Colonic mucosa (tissue), 4 donors: Measurements from ENCODE around the gene C11orf16. TPM values are rescaled to one million over a fixed set of nuclear protein-coding genes. Genes with fewer than 3 reads are reported as not detected.
"Not testable (repeated sequence)": the region's sequence is repeated elsewhere in the genome, so short reads cannot be mapped to it uniquely, and the experiment has no call there.

ENCODE experiments used
- DNase-seq: peaks from one replicate; pipeline ENCODE4 v3.0.0-alpha.2; 2020
- H3K27ac ChIP-seq: fragments of 200-600 bp; one replicate; pipeline ENCODE4 v1.8.0; 2021
- H3K27me3 ChIP-seq: fragments of 200-600 bp; one replicate; pipeline ENCODE4 v1.8.0; 2021
- H3K36me3 ChIP-seq: fragments of 200-600 bp; one replicate; pipeline ENCODE4 v1.8.0; 2021
- H3K4me1 ChIP-seq: fragments of 200-600 bp; one replicate; pipeline ENCODE4 v1.8.0; 2021; ENCODE audit warnings: mild to moderate bottlenecking
- H3K4me3 ChIP-seq: fragments of 200-600 bp; one replicate; pipeline ENCODE4 v1.8.0; 2021
- H3K9ac ChIP-seq, 2 donors: one replicate each; pipeline ENCODE4 v1.7.0; 2013; ENCODE audit warnings: control low read depth in 2 of 2, low read depth in 2 of 2, low read length in 2 of 2
- H3K9me3 ChIP-seq: fragments of 200-600 bp; one replicate; pipeline ENCODE4 v1.8.0; 2021
- intact Hi-C: fragments of 100-400 bp; cut with DNase I; formaldehyde crosslinking; loops from one replicate; pipeline ENCODE4 v1.14.1; 2022
- total RNA-seq, 2 donors: library from RNA; stranded (reverse); fragmentation: NEBNext Ultra II Directional in 1 of 2; extraction: Animal tissue kit (Norgen Biotek cat#: 25700) in 1 of 2; gene quantifications; one replicate each; pipeline ENCODE4 v1.2.1, GENCODE V29; 2021
- TF ChIP-seq, protein P1 (sequence below): fragments of 200-600 bp; IDR thresholded peaks from one replicate; pipeline ENCODE4 v1.8.0; 2022; ENCODE audit warnings: antibody characterized with exemption, mild to moderate bottlenecking
- donor health status: healthy.
- donor health status: DM: no; HTN: no; CAD: no.
- donor health status: DM: no; HTN: no; CAD: no.

Gene C11orf16, protein sequence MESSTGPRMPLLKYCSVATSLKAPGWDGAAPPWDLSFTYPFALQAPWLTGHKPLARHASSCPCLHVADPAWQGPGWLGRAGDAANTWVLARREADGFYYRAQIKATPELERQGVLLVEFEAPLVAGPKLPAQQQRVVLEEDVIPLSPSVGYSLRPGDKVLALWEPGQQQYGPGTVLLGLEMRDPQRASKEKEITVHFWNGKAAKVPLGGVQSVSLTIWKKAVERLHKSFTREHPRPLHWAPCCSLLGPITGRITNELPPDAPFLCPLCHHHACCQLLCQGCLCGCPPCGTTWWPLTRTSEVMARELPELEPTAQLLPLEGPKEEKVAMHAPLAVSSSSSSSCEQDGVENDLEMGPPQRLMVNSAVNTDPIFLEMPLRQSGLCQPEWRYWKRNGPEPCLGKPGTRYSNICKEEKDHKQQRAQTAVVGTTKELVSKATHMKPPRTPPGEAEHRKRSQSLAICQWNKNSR
- not detected for total RNA-seq

DNA sequence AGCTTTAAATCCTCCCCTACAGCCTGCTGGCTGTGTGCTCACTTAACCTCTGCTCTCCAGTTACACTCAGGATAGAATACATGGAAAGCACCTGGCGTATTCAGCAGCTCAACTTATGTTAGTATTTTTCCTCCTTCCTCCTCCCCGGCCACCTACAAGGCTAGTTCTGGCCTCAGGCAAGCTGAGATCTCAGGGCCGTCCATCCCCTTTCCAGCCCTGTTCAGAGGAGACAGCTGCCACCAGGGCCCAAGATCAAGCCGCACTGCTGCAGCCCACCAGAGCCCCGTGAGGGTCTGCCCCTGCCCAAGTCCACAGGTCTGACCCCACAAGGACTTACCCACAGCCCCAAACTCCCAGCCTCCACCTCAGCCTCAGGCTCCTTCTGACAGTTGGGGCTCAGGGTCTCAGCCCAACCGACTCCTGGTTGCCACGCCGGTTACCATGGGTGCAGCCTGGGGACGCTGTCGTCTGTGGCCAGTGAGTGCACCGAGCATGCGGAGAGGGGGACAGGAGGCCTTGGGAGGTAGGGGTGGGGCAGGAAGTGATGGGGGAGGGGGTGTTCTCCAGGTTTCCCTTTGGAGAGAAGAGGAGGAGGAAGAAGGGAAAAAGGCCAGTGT, at the start of gene C11orf16:
Gene C11orf16 (minus strand): TSS at position 384 of the 617 bp plus-strand sequence. CDS start 639 bp downstream, outside the sequence.
- Histone ChIP-seq H3K9me3 (no peaks in the 10 kb centered on the region), H3K27ac (no peak within 1 kb of the TSS), H3K9ac (no peak within 1 kb of the TSS), H3K36me3 (no peaks in the 10 kb centered on the region), H3K4me1 (no peaks in the 10 kb centered on the region), H3K27me3 (no peaks in the 10 kb centered on the region), H3K4me3 (no peak within 1 kb of the TSS)
- intact Hi-C loops = no loop called here
- no peak for DNase-seq
- TF ChIP-seq, protein P1, sequence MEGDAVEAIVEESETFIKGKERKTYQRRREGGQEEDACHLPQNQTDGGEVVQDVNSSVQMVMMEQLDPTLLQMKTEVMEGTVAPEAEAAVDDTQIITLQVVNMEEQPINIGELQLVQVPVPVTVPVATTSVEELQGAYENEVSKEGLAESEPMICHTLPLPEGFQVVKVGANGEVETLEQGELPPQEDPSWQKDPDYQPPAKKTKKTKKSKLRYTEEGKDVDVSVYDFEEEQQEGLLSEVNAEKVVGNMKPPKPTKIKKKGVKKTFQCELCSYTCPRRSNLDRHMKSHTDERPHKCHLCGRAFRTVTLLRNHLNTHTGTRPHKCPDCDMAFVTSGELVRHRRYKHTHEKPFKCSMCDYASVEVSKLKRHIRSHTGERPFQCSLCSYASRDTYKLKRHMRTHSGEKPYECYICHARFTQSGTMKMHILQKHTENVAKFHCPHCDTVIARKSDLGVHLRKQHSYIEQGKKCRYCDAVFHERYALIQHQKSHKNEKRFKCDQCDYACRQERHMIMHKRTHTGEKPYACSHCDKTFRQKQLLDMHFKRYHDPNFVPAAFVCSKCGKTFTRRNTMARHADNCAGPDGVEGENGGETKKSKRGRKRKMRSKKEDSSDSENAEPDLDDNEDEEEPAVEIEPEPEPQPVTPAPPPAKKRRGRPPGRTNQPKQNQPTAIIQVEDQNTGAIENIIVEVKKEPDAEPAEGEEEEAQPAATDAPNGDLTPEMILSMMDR = no peak

DNA sequence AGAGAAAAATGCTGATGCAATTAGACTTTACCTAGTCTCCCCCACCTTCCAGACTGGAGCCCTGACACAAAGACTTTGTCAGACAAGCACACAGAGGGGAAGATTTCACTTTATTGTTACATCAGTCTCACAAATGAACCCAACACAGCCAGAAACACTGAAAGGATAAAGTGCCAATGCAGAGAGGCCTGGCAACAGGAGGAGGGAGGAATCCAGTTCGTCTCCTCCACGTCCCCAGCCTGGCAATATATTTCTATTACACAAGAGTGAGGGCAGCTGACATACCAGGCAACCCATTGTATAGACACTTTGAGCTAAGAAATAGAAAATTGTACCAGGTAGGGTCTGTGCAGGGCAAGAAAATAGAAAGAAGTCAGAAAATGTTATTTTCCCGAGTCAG, 47.7 kb upstream of the C11orf16 start:
- no peaks in the 10 kb centered on the region for H3K9me3 ChIP-seq
- H3K27me3 ChIP-seq = no peaks in the 10 kb centered on the region
- intact Hi-C loops = no loop called here
- no peaks in the 10 kb centered on the region for H3K36me3 ChIP-seq
- TF ChIP-seq, protein P1 = no peak
- DNase-seq = no peak
- no peak overlapping the region for H3K27ac ChIP-seq
- H3K4me1 ChIP-seq = no peaks in the 10 kb centered on the region
- no peak overlapping the region for H3K9ac ChIP-seq
- no peak overlapping the region for H3K4me3 ChIP-seq

DNA sequence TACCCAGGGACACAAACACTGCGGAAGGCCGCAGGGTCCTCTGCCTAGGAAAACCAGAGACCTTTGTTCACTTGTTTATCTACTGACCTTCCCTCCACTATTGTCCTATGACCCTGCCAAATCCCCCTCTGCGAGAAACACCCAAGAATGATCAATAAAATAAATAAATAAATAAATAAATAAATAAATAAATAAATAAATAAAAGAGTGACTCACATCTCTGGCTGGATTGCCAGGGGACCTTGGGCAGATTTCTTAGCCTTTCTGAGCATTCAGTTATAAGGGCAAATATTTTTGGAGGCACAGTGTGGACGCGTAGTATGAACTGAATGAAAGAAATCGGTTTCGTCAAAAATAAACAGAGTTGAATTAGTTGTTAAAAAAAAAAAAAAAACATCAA, 46.6 kb upstream of the C11orf16 start:
- H3K4me3 ChIP-seq = not testable (repeated sequence)

GRCh38 chr11:8973121-8973520, 40.4 kb upstream of the C11orf16 start:
- DNase-seq = no peak
- intact Hi-C loops = no loop called here

More for the DNA sequence above, 46.6 kb upstream of the C11orf16 start:
- H3K9ac ChIP-seq, H3K27me3 ChIP-seq, intact Hi-C loops, H3K27ac ChIP-seq, H3K9me3 ChIP-seq, DNase-seq, H3K36me3 ChIP-seq, H3K4me1 ChIP-seq: not testable (repeated sequence)

DNA sequence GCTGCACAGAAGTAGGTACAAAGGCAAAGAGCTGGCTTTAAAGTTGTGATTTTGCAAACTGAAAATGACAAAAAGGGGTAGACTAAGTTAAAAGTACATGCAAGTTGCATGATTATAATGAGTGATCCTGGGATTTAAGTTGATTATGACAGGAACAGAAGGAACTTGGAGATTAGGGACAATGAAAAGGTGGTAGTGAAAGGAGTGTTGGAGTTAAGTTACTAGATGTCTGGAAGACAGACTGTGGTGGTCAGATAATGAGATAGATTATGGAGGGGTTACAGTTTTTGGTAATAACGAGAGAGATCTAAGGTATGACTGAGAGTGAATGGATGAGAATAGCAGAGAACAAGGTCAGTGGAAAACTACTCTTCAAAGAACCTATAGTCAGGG, 39.2 kb upstream of the C11orf16 start:
- no peak overlapping the region for H3K4me3 ChIP-seq
- no peaks in the 10 kb centered on the region for H3K36me3 ChIP-seq
- no peaks in the 10 kb centered on the region for H3K9me3 ChIP-seq
- TF ChIP-seq, protein P1 = no peak
- H3K27me3 ChIP-seq = no peaks in the 10 kb centered on the region
- no peaks in the 10 kb centered on the region for H3K4me1 ChIP-seq
- DNase-seq = no peak
- H3K27ac ChIP-seq = no peak overlapping the region
- H3K9ac ChIP-seq = no peak overlapping the region
- intact Hi-C loops = no loop called here

More at GRCh38 chr11:8973121-8973520, 40.4 kb upstream of the C11orf16 start:
- no peak overlapping the region for H3K4me3 ChIP-seq
- H3K9ac ChIP-seq = no peak overlapping the region
- H3K4me1 ChIP-seq = no peaks in the 10 kb centered on the region
- no peaks in the 10 kb centered on the region for H3K36me3 ChIP-seq
- H3K27ac ChIP-seq = no peak overlapping the region
- H3K27me3 ChIP-seq = no peaks in the 10 kb centered on the region
- no peaks in the 10 kb centered on the region for H3K9me3 ChIP-seq
- TF ChIP-seq, protein P1 = no peak
